Left forelimb (tissue), 1 donor: ENCODE data around the gene SHPK.

ENCODE experiments used
- DNase-seq: peaks from one replicate; pipeline ENCODE4 v3.0.0-alpha.2; 2018; ENCODE audit warnings: low spot score

The SHPK gene

DNA sequence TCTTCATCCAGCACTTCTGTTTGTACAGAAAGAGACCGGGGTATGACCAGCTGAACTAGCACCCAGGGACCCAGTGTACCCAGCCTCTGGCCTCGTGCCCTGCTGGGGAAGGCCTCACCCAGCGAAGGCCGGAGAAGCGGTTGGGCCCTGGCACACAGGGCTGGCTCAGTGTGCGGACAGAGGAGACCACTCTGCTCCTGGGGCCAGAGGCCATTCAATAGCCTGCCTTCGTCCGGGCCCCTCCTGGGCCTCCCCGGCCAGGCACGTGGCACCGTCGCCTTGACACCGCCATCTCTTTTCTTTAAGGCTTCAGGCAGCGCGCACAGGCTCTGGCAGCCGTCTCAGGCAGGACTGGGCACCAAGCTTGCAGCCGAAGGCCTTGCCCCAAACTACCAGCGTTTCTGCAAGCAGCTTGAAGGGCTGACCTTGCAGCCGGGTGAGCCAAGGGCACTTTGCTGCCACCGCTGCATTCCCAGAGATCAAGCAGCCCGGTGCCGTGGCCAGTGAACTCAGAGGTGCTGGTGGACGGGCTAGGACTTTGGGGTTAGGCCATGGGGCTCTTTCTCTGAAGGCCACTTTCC lies 24.4 kb upstream of the SHPK start:
- DNase-seq = no peak

DNA sequence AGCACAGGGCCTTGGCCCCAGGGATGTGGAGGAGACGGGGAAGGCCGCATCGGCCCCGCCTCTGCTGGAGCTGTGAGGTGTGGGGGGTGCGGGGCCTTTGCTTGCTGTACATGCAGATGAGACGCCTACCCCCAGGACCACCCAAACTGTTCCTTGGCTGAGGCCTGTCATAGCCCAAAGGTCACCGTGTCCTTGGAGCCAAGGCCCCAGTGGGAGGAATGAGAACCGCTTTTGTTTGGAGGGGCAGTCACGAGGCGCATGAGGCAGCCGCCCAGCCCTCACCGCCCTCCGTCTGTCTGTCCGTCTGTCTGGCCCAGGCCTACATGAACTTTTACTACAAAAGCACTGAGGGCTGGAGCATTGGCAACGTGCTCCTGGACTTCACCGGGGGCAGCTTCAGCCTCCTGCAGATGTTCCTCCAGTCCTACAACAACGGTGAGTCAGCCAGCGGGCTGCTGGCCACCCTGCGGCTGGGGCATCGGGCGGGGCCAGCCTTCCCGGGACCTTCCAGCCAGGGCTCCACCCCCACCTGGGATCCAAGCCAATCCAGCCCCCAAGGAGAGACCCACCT lies 23.6 kb upstream of the SHPK start:
- no peak for DNase-seq

DNA sequence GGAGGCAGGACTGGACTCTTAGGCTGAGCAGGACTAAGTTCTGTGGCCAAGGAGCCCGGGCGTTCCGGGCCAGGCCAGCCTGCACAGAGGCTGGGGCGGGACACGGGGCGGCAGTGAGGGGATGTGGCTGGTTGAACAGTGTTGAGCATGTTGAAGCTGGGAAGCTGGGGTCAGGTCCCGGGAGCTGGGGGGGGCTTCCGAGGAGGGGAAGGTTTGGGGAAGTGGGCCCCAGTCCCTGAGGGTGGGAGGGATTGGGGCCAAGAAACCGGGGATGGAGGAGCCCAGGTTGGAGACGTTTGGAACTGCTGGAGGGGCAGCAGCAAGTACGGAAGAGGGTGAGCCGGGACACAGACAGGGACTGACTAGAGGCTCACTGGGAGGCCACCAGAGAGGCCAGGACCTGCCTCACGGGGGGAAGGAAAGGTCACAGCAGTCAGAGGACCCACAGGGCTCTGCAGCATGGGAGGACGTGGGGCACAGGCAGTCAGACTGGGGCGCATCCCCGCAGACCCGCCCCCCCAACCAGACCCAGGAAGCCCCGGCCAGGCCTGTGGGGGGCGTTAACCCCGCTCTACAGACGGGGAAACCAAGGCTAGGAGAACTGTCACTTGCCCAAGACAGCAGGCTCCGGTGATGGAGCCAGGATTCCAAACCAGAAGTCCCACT lies 22.9 kb upstream of the SHPK start:
- no peak for DNase-seq

DNA sequence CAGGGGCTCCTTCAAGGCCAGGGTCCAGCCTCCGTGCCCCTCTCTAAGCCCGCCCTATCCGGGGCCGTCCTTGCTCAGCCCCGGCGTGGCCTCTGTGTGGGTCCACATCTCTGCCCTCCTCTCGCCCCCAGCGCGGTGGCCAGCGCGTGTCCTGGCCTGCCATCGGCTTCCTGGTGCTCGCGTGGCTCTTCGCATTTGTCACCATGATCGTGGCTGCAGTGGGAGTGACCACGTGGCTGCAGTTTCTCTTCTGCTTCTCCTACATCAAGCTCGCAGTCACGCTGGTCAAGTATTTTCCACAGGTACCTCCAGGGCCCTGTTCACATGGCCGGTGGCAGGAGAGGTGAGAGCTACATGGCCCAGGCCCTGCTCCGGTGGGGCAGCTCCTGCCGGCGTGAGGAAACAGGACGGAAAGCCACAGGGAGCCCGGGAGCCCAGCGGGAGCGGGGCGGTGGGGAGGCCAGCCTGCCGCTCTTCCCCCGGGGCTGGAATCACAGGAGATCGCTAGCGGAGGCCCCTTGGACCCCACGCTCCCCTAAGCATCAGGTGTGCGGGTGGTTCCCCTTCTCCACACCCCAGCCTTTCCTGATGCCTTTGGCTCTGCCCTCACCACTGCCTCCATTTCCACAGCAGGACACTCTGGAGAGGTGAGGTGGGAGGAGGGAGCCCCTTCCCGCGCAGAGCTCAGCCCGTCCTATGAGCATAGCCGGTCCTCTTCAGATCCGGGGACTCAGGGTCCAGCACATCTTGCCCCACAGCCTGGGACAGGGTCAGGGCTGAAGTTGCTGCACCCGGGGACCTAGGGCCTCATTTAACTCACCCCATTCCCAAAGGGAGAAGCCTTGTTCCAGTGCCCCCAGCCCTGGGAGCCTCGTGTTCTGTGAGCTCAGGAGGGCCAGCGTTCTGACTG lies 22.1 kb upstream of the SHPK start:
- DNase-seq = no peak

DNA sequence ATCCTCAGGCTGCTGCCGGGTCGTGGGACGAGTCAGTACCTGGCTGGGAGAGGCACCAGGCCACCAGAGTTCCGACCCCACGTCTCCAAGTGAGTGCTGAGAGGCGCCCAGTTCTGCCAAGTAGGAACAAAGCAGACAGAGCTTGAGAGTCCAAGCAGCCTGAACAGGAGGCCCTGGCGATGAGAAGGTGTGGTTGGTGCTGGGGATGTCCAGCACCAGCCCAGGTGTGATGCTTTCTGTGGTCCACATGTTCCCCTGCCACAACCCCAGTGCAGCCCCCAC lies 21.5 kb upstream of the SHPK start:
- DNase-seq = no peak

DNA sequence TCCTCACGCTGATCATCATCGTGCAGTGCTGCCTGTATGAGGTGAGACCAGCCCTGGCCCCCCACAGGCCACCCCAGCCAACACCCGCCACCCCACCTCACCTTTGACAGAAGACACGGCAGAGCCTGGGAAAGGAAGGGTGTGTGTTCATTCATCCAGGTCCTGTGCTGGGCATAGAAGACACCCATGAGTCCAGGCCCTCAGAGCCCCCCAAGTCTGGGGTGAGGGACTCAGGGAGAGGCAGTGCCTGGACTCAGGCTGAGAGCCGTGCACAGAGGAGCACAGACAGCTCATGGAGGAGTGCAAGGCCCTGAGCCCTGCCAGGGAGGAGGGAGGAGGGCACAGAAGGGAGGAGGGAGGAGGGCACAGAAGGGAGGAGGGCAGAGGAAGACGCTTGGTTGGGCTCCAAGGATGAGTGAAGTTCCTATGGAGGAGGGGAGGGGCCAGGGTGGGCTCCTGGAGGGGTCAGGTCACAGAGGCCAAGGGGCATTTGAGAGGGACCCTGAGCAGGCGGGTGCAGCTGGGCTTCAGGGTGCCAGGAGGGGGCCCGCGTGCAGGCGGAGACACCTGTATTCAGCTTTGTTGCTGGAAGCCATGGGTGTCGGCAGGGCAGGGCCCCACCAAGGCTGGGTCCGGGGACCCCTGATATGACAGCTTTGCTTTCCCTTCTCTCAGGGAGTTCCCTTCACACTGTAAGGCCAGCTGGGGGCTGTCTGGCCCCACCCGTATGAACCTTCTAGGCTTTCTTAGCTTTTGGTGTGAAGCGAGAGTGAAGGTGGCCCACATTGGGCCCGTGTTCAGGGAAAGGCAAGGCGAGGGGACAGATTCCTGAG lies 20.9 kb upstream of the SHPK start:
- DNase-seq = no peak

DNA sequence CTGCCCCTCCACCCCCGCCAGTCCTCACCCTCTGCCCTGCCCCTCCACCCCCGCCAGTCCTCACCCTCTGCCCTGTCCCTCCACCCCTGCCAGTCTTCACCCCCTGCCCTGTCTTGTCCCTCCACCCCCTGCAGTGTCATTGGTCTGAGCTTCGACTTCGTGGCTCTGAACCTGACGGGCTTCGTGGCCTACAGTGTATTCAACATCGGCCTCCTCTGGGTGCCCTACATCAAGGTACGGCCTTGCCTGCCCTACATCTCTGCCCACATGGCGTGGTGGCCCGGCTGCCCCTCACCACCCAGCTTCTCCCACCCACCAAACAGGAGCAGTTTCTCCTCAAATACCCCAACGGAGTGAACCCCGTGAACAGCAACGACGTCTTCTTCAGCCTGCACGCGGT lies 20.3 kb upstream of the SHPK start:
- no peak for DNase-seq

DNA sequence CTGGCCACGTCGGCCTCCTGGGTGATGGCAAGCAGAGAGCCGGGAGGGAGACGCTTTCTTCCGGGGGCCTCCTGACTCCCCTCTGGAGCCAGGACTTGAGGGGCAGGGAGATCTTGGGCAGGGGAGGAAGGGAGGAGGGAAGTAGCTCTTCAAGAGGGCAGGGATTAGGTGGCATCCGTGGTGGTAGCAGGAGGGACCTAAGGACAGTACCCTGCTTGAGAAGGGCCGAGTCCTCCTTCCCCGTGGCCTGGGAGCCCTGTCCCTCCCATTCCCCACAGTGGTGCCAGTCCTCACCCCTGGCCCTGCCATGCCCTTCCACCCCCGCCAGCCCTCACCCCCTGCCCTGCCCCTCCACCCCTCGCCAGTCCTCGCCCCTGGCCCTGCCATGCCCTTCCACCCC lies 19.7 kb upstream of the SHPK start:
- DNase-seq = no peak

DNA sequence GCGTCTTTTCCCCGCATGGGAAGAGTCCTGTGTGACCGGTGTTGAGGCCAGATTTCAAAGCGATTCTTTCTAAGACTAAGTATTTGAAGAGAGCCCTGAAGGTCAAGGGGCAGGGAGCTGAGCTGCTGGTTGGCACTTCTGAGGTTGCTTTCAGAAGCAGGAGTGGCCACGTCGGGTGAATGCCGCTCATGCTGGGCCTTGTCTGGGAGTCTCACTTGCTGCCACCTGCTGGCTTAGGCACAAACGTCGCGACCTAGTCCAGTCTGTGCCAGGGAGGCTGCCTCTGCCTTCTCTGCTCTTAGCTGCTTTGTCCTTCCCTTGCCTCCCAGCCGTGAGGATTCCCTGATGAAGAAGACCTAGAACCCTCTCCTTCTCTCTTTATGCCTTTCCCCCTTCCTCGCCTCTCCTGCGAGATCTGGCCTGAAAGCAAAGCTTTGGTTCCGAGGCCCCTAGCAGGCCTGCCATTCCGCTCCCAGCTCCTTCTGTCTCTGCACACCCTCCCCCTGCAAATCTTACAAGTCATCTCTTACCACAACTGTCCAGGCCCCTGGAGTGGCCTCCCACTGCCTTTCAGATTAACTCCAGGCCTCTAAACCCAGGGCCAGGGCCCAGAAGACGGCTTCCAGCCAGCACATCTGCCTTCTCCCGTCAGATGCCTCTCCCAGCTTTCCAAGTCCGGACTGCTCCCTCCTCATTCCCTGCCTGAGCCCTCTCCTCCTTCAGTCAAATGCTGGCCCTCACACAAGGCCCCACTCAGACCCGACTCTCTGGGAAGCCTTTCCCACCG lies 11.9 kb upstream of the SHPK start:
- no peak for DNase-seq

DNA sequence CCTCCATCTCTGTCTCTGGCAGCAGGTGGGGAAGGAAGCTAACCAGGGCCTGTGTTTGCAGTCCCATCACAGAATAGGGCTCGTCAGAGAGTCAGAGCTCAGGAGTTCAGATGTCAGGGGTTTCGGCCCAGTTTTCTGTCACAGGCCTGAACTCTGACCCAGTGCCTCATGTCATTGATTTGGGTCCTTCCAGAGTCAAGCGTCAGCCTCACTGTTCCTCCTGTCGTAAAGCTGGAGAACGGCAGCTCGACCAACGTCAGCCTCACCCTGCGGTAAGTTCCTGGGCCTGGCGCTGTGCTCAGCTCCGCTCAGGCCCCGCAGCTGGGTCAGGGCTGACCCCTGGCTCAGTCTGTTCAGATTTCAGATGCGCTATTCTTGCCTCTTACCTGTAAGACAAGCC lies 11.2 kb upstream of the SHPK start:
- no peak for DNase-seq

DNA sequence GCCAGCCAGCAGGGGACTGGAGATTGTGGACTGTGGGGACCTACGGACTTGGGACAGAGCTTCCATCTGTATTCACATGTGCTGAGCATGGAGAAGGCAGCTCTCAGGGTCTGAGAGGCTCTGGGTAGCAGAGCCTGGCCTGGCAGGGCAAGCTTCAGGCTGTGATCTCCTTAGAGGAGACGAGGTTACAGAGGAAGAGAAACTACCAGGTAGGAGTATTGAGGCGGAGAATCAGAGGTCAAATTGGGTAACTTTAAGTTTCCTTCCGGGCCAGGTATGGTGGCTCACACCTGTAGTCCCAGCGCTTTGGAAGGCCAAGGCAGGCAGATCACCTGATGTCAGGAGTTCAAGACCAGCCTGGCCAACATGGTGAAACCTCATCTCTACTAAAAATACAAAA lies 9.3 kb upstream of the SHPK start:
- no peak for DNase-seq

DNA sequence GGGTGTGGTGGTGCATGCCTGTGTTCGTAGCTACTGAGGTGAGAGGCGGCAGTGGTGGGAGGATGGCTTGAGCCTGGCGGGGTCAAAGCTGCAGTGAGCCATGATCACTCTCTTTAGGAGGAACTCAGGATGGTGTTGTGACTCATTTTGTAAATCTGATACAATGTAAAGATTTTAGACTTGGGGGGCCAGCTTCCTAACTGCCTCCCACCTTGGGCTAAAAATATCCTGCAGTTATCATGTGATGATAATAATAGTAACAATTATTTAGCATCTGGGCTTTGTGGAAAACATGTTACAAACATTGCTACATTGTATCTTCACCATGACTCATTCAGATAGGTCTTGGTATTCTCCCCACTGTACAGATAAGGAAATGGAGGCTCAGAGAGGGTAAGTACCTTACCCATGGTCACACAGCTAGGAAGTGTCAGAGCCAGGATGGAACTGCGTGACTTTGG lies 7.9 kb upstream of the SHPK start:
- no peak for DNase-seq

DNA sequence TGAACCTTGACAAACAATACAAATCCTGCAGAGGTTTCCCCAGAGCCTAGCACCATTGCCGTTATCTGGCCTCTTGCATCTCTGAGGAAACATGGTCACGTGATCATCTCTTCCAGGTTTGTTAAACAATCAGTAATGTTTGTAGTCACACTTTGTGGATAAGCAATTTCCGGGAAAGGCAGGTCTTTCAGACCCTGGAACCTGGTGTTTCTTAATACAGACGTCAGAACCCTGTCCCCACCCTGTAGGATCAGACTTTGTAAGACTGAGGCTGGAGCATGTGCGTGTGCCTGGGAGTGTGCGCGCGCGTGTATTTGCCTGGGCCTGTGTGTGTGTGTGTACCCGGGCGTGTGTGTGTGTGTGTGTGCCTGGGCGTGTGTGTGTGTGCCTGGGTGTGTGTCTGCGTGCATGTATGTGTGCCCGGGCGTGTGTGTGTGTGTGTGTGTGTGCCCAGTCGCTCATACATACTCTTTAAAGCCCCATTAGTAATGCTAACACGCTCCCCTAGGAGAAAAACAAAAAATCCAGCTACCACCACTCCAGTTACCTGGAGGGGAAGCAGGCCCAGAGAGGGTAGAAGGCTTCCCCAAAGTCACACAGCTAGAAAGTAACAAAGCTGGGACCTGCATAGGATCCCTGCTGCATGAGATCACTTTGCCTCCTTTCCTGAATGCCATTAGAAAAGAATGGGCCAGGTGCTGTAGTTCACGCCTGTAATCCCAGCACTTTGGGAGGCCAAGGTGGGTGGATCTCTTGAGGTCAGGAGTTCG lies 5.9 kb upstream of the SHPK start:
- no peak for DNase-seq

DNA sequence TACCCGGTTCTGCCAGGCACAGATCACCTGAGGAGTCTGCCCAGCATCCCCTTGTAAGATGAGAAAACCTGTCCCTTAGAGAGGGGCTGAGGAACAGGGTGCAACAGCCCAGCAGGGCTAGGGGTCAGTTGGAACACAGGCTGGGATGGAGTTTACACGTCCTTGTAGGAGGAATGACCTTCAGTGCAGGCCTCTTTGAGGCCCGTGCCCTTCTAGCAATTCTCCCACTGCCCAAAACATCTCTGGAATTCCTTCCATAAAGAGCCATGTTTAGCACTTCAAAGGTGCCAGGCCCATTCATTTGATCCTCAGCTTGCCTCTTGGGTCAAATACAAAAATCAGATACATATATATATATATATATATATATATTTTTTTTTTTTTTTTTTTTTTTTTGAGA lies 5.0 kb upstream of the SHPK start:
- DNase-seq = no peak

DNA sequence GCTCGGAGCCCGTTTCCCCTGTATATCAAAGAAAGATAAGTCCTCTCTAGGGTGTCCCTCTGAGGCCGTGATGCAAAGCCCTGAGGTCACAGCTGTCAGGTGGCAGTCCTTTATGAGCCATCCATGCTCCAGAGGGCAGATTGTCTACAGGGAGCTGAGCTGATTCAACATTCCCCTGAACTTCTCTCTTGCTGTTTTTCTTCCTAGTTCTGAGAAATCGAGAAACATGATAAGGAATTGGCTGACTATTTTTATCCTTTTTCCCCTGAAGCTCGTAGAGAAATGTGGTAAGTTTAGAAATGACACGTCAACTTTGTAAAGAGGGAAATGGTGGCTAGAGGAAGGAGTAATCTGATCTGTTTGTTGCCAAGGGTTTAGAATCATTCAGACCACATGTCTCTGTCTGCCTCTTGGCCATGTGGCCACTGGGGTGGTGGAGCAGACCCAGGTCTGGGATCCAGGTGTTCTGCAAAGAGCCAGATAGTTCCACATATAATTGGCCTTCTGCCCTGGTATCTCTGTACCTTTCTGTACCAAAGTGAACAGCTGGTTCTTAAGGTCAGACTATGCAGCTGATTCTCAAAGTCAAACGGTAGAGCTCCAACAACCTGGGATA lies 4.0 kb upstream of the SHPK start:
- DNase-seq = no peak

DNA sequence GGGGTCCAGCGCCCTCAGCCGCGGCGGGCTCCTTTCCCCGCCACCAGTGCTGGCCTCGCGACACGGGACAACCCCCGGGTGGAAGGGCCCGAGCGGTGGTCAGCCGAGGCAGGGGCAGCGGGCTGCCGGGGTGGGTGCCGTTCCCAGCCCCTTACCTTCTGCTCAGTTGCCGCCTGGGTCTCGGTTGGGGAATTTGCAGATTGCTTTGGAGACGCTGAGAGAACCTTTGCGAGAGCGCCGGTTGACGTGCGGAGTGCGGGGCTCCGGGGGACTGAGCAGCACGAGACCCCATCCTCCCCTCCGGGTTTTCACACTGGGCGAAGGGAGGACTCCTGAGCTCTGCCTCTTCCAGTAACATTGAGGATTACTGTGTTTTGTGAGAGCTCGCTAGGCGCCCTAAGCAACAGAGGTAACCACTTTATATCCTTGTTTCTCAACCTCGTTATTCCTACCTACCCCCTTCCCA lies 891 bp upstream of the SHPK start:
- no peak for DNase-seq

DNA sequence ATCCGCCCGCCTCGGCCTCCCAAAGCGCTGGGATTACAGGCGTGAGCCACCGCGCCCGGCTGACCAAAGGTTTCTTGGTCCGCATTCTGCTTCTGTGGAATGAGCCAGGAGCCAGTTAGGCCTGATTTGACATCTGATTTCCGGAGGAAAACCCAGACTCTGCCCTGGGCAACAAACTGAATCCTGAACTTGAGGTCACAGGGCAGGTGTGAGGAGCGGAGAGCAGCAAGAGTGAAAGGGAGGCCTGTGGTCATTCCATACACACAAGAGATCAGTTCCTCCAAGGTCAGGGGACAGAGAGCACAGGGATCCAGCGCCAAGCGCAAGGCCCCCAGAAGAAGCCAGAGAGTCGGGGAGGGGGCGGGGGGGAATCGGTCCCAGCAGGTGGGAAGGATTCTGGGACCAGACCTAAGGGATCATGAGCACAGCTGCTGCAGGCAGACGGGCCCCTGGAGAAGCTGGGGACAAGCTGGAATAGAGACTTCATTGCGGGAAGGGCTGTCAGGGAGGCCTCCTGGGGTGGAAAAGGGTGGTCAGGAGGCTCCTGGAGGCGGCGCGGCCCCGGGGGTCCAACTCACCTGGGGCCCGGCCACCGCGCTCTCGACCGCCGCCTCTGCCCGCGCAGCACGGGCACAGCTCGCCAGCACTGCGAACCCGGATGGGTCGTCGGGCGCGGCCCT lies 436 bp downstream of the SHPK start:
- DNase-seq = no peak

DNA sequence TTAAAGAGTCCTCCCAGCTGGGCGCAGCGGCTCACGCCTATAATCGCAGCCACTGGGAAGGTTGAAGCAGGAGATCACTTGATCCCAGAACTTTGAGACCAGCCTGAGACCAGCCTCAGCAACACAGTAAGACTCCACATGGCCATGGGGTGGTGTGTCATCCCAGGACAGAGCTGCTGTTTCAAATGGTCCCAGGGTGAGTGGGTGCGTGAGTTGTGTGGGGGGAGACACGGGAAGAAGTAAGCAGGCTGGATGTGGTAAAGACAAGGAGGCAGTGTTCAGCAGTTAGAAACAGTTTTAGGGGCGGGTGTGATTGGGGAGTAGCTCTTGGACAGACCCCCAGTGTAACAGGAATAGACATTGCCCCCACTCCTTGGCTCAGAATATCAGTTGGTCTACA lies 3.8 kb downstream of the SHPK start:
- no peak for DNase-seq

DNA sequence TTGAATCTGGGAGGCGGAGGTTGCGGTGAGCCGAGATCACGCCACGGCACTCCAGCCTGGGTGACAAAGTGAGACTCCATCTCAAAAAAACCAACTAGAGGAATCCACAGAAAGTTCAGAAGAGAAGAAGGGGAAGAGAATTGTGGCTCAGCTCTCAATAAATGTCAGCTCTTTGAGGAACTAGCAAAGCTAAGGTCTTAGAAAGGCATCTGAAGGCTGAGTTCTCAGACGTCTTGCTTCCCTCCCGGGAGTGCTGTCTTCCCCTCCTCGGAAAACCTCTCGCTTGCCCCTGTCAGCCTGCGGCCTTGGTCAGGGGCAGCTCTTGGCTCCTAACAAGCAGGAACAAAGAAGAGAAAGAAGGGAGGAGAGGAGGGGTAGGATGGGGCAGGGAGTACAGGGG lies 5.3 kb downstream of the SHPK start:
- no peak for DNase-seq
